Jurkat, Clone E6-1 (cell line): ENCODE measurements around the gene PAK5.

Experiments used
- DNase-seq: peaks from one replicate; pipeline ENCODE4 v3.0.0-alpha.2; 2011; ENCODE audit warnings: low read depth, low spot score
- H3K4me3 ChIP-seq: 2 replicates; pipeline ENCODE4 v1.5.1; 2011; ENCODE audit warnings: mild to moderate bottlenecking, low read length, control low read depth, moderate library complexity

The PAK5 gene

GRCh38 chr20:9490631-9491030 lies 348.2 kb downstream of the PAK5 start:
- no peak for DNase-seq
- H3K4me3 ChIP-seq: no peak overlapping the region

- no peak overlapping the region for H3K4me3 ChIP-seq
- no peak for DNase-seq
Observed at GRCh38 chr20:9490161-9490560, 348.7 kb downstream of the PAK5 start.

- no peak overlapping the region for H3K4me3 ChIP-seq
- DNase-seq: no peak
Observed at GRCh38 chr20:9488063-9488462, 350.8 kb downstream of the PAK5 start.
